HG02678 (cell line): ENCODE results near the gene TNFAIP3.

Experiments
- ATAC-seq: cut with Tn5 transposase; IDR thresholded peaks from one replicate; pipeline ENCODE4 v1.9.1; 2021; ENCODE audit warnings: mild to moderate bottlenecking, moderate library complexity; ENCODE audit not compliant: unreplicated experiment

The TNFAIP3 gene

GRCh38 chr6:137862419-137863090 lies 4.5 kb upstream of the TNFAIP3 start:
- no peak for ATAC-seq

- no peak for ATAC-seq
Measured at GRCh38 chr6:137863091-137863797, 3.8 kb upstream of the TNFAIP3 start.

GRCh38 chr6:137864812-137865508 lies 2.1 kb upstream of the TNFAIP3 start:
- no peak for ATAC-seq

DNA sequence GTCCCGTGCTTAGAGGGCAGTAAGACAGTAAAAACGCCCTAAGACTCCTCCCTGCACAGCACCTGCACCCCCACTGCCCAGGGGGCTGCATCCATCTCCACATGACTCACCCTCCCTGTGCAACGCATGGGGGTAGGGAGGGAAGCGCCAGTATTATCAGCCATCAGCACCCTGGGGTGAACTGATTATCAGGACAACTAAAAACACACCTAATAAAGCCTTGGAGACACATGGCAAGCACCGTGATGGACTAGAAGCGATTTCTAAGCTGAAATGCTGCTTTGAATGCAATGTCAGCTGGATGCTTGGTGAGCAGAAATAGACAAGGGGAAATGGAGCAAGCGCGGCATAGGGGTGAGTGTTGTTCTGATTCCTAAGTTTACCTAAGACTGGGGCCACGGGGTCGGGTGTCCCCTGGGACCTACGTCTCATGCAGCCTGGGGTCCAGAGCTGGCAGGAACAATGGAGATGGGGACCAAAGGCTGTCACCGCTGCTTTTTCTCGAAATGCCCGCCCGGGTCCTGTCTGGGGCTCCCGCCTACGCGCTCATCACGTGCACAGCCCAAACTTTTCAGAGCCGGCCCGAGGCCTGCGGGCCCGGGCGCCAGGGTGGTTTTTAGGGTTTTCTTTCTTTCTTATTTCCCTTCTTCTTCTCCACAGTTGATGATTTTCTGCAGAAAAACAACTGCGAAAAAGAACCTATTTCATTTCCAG lies 702 bp upstream of the TNFAIP3 start:
- ATAC-seq: peak; percentile 25

GRCh38 chr6:137867685-137868509 lies 838 bp downstream of the TNFAIP3 start:
- peak; percentile 11 for ATAC-seq

DNA sequence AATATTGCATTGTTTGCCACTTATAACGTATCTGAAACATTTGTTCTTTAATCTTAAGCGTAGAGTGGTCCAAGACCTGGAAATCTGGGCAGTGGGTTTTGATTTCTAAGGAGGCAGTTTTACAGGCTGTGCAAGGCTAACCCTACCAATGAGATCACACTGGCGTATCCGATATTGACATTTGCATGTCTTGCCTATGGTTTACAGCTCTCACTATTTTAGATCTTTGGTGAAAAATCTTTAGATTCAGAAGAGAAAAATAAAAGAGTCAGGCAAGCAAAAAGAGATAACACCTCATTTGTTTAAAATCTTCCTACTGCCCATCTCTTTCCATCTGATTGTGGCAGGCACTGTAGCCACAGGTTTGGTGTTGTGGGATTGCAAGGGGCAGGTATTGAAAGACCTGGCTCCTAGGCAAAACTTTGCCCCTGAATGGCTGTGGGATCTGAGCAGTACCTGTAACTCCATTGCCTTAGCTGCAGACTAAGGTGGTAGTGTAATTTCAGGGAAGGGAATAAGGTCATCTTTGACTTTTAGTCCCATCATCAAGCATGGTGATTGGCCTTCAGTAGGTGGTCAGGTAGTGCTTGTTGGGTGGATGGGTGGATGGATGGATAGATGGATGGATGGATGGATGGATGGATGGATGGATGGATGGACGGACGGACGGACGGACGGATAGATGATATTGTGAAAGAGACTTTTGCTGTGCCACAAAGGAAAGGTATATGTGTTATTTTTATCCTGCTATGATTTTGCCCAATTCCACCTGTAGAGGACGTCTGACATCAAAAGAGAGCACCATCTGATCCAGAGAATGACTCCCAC lies 1.9 kb downstream of the TNFAIP3 start:
- no peak for ATAC-seq

- no peak for ATAC-seq
Measured at GRCh38 chr6:137869549-137870307, 2.7 kb downstream of the TNFAIP3 start.

GRCh38 chr6:137870308-137870644 lies 3.2 kb downstream of the TNFAIP3 start:
- ATAC-seq: no peak

DNA sequence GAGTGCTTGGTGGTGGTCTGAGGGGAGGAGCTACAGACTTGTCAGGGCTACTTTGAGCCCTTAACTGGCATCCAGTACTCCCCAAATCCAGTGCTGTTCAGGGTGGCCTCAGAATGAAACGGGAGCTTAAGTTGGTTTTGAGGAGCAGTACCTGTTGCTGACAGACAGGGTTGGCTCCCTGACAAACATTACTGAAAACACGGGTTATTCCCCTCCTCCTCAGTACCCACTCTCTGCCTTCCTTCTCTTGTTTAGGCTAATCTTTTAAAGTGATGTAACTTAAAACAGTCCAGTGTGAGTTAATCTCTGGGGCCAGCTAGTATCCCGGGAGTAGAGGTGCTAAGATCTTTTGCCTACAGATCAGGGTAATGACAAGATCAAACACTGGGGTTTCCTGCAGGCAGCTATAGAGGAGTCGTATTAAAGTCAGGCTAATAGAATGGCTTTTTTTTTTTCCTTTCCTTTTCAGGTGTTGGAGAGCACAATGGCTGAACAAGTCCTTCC lies 3.7 kb downstream of the TNFAIP3 start:
- ATAC-seq: peak; percentile 25

GRCh38 chr6:137871291-137871690 lies 4.2 kb downstream of the TNFAIP3 start:
- no peak for ATAC-seq

DNA sequence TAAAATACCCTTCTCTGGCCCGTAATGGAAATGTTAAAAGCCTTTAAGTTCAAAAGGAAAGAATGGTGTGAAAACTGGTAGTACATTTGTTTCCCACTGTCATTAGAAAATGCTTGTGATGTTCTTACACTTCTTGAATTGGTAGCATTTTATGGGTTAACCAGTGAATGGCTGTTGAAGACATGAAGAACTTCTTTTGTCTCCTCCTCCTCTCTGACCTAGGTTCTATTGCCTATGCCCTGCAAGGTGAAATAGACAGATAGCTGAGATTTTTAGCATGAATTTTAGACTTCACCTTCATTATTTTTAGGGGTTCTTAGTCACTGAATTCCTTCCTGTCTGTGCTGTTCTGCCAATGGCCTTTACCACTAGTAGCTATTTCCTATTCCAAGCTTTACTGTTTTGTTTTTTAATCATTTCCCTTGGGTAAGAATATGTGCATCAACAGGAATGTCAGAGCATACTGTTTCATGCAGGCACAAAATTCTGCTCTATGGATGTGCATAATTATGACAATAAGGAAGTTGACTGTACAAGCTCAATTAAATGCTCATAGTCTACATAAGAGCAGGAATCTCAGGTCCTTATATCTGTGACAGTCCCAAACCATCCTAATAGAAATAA lies 4.9 kb downstream of the TNFAIP3 start:
- no peak for ATAC-seq

GRCh38 chr6:137872581-137873115 lies 5.6 kb downstream of the TNFAIP3 start:
- no peak for ATAC-seq

DNA sequence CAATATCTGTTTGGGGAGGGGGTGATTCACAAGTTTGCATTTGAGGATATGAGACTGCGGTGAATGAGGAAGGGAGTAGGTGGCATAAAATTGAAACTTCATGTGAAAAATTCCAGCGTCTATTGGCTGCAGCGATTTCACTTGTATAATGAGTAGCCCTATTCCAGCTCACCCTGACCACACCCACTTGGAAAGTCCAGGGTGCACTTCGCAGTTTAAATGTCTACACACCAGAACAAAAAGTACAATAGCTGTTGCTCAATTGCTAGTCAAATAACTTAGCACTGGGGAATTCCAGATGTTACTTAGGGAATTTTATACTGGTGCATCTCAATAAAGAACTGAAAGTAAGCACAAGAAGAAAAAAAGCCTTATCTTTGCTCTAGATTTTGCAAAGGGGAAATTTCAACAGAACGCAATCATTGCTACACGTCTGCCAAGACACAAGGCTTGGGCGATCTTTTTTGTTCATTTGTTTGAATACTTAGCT lies 6.3 kb downstream of the TNFAIP3 start:
- peak; percentile 45 for ATAC-seq

DNA sequence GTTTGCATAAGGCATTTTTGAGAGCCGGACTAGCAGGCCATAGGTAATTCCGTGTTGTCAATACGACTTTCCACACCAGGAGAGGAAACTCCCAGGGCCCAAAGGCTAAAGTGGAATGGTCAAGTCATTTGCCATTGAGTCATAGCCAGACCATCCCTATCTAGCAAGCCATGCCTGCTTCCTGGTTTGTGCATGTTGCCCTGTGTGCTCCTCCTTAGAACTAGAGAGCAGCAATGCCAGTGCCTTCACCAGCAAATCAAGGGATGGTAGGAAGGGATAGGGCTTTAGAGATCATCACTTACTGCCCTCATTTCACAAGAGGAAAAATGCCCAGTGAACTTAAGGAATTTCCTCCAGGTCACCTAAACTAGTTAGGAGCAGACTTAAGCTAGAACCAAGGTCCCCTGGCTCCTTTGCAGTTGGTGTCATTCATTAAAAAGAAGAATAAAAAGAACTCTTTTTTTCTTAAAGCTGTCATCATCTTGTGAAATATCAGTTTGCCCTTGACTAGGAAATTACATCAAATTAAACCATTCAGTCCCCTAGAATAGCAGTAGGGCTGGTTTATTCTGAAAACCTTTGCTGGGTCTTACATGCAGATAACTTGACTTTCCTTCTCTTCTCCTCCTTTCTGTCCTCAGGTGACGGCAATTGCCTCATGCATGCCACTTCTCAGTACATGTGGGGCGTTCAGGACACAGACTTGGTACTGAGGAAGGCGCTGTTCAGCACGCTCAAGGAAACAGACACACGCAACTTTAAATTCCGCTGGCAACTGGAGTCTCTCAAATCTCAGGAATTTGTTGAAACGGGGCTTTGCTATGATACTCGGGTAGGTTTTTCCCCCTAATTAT lies 7.4 kb downstream of the TNFAIP3 start:
- no peak for ATAC-seq

- no peak for ATAC-seq
Measured at GRCh38 chr6:137875058-137875520, 8.0 kb downstream of the TNFAIP3 start.

GRCh38 chr6:137875606-137876005 lies 8.5 kb downstream of the TNFAIP3 start:
- no peak for ATAC-seq

- ATAC-seq: no peak
Measured at GRCh38 chr6:137876547-137876946, 9.5 kb downstream of the TNFAIP3 start.
